CD4-positive, CD25-positive, alpha-beta regulatory T cell (primary cell): ENCODE data around the gene MALRD1. TPM values are rescaled to one million over a fixed set of nuclear protein-coding genes. Genes with fewer than 3 reads are reported as not detected.

ENCODE experiments used
- ATAC-seq, 2 donors: fragments of 150-1000 bp; cut with Tn5 transposase; one replicate each; pipeline ENCODE4 v1.10.0; 2021; ENCODE audit warnings: low read depth in 2 of 2, moderate number of reproducible peaks in 2 of 2, moderate library complexity in 1 of 2
- DNase-seq, 3 donors: peaks; one replicate each; pipeline versions ENCODE4 v3.0.0 to v3.0.0-alpha.2; 2012 to 2022; ENCODE audit warnings: mixed read lengths in 1 of 3
- H3K27ac ChIP-seq: one replicate; pipeline ENCODE4 v1.7.0; 2013; ENCODE audit warnings: mild to moderate bottlenecking, low read length; ENCODE audit not compliant: insufficient read depth, poor library complexity, severe bottlenecking
- H3K27me3 ChIP-seq: one replicate; pipeline ENCODE4 v1.7.0; 2013; ENCODE audit warnings: low read length; ENCODE audit not compliant: control insufficient read depth, insufficient read depth
- H3K36me3 ChIP-seq: one replicate; pipeline ENCODE4 v1.7.0; 2013; ENCODE audit warnings: mild to moderate bottlenecking, low read length, moderate library complexity; ENCODE audit not compliant: control insufficient read depth, insufficient read depth
- H3K4me1 ChIP-seq: 2 replicates; pipeline ENCODE4 v1.7.0; 2013; ENCODE audit warnings: mild to moderate bottlenecking, low read length; ENCODE audit not compliant: insufficient read depth, control insufficient read depth, poor library complexity, severe bottlenecking
- H3K4me3 ChIP-seq: one replicate; pipeline ENCODE4 v1.7.0; 2013; ENCODE audit warnings: low read depth, mild to moderate bottlenecking, low read length, moderate library complexity
- H3K9me3 ChIP-seq, 2 experiments: 1 replicate in 1 of 2; 2 replicates in 1 of 2; pipeline ENCODE4 v1.7.0; 2013; ENCODE audit warnings: low read length in 2 of 2, mild to moderate bottlenecking in 1 of 2, moderate library complexity in 1 of 2; ENCODE audit not compliant: control insufficient read depth in 2 of 2
- H3K27ac Mint-ChIP-seq, 3 donors: one replicate each; pipeline ENCODE4 v1.8.0; 2020 to 2022; ENCODE audit warnings: mild to moderate bottlenecking in 3 of 3, mixed read lengths in 3 of 3, moderate library complexity in 2 of 3
- H3K27me3 Mint-ChIP-seq: one replicate; pipeline ENCODE4 v1.8.0; 2022; ENCODE audit warnings: mild to moderate bottlenecking, mixed read lengths
- H3K36me3 Mint-ChIP-seq: one replicate; pipeline ENCODE4 v1.8.0; 2020; ENCODE audit warnings: mixed read lengths
- H3K4me1 Mint-ChIP-seq, 4 donors: one replicate each; pipeline ENCODE4 v1.8.0; 2020 to 2022; ENCODE audit warnings: mixed read lengths in 4 of 4, mild to moderate bottlenecking in 1 of 4
- H3K4me3 Mint-ChIP-seq, 4 donors: one replicate each; pipeline ENCODE4 v1.8.0; 2020 to 2022; ENCODE audit warnings: mild to moderate bottlenecking in 4 of 4, mixed read lengths in 4 of 4, moderate library complexity in 3 of 4
- H3K9me3 Mint-ChIP-seq, 7 donors: one replicate each; pipeline ENCODE4 v1.8.0; 2020 to 2022; ENCODE audit warnings: mixed read lengths in 7 of 7, mild to moderate bottlenecking in 3 of 7, moderate library complexity in 2 of 7
- polyA plus RNA-seq, 4 donors: library from polyadenylated mRNA; unstranded; fragments of 300-500 nt; fragmentation: Illumina TruSeq; gene quantifications; one replicate each; pipeline ENCODE4 v1.2.3, GENCODE V29; 2021
- total RNA-seq: library from RNA; stranded (reverse); gene quantifications from one replicate; pipeline ENCODE4 v1.2.3, GENCODE V29; 2022

The MALRD1 gene
- total and polyA plus RNA-seq, 5 donors from 2014 or later: not detected

DNA sequence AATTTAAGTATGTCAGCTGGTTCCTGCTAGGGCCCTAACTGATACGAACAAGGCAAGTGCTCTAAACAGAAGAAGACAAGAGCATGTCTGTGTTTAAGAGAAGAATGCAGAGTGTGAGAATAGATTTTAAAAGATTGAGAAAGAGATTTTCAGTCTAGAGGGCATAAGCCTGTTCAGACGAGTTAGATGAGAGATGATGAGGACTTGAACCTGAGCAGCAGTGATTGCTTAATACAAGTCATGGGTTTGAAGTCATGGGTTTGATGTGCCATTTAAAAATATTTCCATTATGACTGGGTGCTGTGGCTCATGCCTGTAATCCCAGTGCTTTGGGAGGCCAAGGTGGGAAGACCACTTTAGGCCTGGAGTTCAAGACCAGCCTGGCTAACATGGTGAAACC, 658.8 kb downstream of the MALRD1 start:
- Mint-ChIP-seq H3K27ac (no peak overlapping the region), H3K4me3 (no peak overlapping the region), H3K36me3 (no peaks in the 10 kb centered on the region), H3K9me3 (peaks cover 6 to 31% (median 13%) of the 10 kb centered on the region in 7 donors), H3K4me1 (peaks cover 0 to 5% (median 0%) of the 10 kb centered on the region in 4 donors), H3K27me3 (no peaks in the 10 kb centered on the region)
- DNase-seq (no peak), ATAC-seq (no peak)
- no peaks in the 10 kb centered on the region for H3K27me3 ChIP-seq
- no peaks in the 10 kb centered on the region for H3K36me3 ChIP-seq
- no peak overlapping the region for H3K4me3 ChIP-seq
- H3K4me1 ChIP-seq: no peaks in the 10 kb centered on the region
- H3K27ac ChIP-seq: no peak overlapping the region
- peaks cover 0 to 11% of the 10 kb centered on the region in 2 experiments for H3K9me3 ChIP-seq

DNA sequence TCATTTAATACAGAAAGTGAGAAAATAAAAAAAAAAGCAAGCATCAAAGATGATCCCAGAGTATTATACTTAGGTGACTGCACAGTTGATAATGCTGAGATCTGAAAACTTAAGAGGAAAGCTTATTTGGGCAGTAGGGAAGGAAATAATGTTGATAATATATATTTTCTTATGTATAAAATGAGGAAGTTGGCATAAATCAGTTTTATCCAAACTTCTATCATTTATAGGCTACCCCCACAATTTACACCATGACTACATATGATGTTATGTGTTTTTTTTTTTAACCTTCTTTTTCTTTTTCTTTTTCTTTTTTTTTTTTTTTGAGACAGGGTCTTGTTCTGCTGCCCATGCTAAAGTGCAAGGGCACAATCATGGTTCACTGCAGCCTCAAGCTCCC, 659.4 kb downstream of the MALRD1 start:
- no peak for ATAC-seq
- H3K9me3 Mint-ChIP-seq: peaks cover 6 to 35% (median 15%) of the 10 kb centered on the region in 7 donors
- H3K27ac Mint-ChIP-seq: no peak overlapping the region
- no peak for DNase-seq
- Histone ChIP-seq H3K27me3 (no peaks in the 10 kb centered on the region), H3K36me3 (no peaks in the 10 kb centered on the region), H3K27ac (no peak overlapping the region), H3K9me3 (peaks cover 0 to 11% of the 10 kb centered on the region in 2 experiments), H3K4me1 (no peaks in the 10 kb centered on the region), H3K4me3 (no peak overlapping the region)
- no peaks in the 10 kb centered on the region for H3K27me3 Mint-ChIP-seq
- H3K4me1 Mint-ChIP-seq: peaks cover 0 to 5% (median 0%) of the 10 kb centered on the region in 4 donors
- no peak overlapping the region for H3K4me3 Mint-ChIP-seq
- H3K36me3 Mint-ChIP-seq: no peaks in the 10 kb centered on the region

DNA sequence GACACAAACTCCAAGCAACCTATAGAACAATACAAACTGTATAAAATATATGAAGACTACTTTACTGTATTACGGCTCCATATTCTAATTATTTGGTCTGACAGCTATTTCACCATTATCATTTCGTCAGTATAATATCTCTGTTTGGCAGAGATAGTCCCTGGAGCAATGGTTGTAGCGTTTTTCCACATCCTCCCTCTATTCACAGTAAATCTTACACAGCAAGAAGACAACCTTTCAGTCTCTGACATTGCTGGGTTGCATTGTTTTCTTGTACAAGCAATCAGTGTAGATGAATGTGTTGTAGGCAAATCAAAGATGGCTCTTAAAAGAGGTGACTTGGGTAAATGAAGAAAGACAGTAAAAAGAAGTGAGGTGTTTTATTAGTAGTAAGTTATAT, 662.0 kb downstream of the MALRD1 start:
- H3K9me3 Mint-ChIP-seq: peaks cover 6 to 42% (median 19%) of the 10 kb centered on the region in 7 donors
- ATAC-seq: no peak
- Histone ChIP-seq H3K27ac (no peak overlapping the region), H3K36me3 (no peaks in the 10 kb centered on the region), H3K27me3 (no peaks in the 10 kb centered on the region), H3K4me3 (no peak overlapping the region), H3K9me3 (peaks cover 4 to 11% of the 10 kb centered on the region in 2 experiments), H3K4me1 (no peaks in the 10 kb centered on the region)
- no peaks in the 10 kb centered on the region for H3K27me3 Mint-ChIP-seq
- DNase-seq: no peak
- no peaks in the 10 kb centered on the region for H3K36me3 Mint-ChIP-seq
- peaks cover 0 to 5% (median 0%) of the 10 kb centered on the region in 4 donors for H3K4me1 Mint-ChIP-seq
- no peak overlapping the region for H3K4me3 Mint-ChIP-seq
- no peak overlapping the region for H3K27ac Mint-ChIP-seq

DNA sequence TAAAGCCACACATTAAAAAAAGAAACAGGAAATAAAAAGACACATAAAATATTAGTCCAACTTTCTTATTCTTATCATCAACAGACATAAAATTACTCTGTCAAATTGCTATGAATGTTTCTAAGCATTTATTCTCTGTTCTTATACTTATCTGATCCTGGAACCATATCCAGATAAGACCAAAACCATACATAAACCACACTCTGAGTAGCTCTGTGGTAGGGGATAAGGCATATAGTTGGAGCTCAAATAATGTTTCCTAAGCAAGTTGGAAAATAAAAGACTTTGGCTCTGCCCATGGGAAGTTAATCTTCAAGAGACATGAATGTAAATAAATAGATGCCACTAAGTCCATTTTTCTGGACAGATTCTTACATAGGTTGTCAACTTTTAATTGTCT, 664.6 kb downstream of the MALRD1 start:
- H3K36me3 Mint-ChIP-seq: no peaks in the 10 kb centered on the region
- no peak for DNase-seq
- H3K27ac Mint-ChIP-seq: no peak overlapping the region
- H3K36me3 ChIP-seq: no peaks in the 10 kb centered on the region
- H3K9me3 Mint-ChIP-seq: peaks cover 5 to 42% (median 15%) of the 10 kb centered on the region in 7 donors
- peaks cover 4 to 11% of the 10 kb centered on the region in 2 experiments for H3K9me3 ChIP-seq
- H3K4me3 Mint-ChIP-seq: no peak overlapping the region
- H3K27me3 Mint-ChIP-seq: no peaks in the 10 kb centered on the region
- H3K4me1 ChIP-seq: no peaks in the 10 kb centered on the region
- H3K27ac ChIP-seq: no peak overlapping the region
- H3K4me1 Mint-ChIP-seq: peaks cover 0 to 5% (median 0%) of the 10 kb centered on the region in 4 donors
- ATAC-seq: no peak
- H3K27me3 ChIP-seq: no peaks in the 10 kb centered on the region
- H3K4me3 ChIP-seq: no peak overlapping the region

DNA sequence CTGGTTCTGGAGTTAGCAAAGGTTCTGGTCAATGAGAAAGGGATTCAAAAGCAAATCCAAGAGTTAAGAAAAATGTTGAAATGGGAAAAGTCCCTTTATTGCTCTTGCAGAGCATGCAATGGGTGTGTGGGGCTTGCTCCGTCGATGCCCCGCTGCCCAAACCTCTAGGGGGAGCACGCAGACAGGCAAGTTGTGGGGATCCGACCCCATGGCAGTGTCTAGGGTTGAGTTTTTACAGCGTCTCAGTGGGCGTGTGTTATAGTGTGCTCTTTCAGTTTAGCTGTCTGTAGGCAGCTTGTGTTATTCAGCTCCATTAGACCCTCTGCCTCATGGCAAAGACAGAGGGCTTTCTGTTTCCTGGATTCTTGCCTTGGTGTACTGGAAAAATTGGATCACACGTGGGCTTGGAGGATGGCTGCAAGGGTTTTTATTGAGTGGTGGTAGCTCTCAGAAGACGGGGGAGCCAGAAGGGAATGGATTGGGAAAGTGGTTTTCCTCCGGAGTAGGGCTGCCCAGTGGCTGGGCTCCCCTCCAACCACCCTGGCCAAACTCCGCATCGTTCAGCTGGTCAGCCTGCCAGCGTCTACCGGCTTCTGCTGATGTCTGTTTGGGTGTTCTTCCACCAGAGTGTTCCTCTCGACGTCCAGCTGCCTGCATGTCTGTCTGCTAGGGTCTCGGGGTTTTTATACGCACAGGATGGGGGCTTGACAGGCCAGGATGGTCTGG, 665.4 kb downstream of the MALRD1 start:
- no peaks in the 10 kb centered on the region for H3K4me1 ChIP-seq
- no peak overlapping the region for H3K27ac Mint-ChIP-seq
- DNase-seq (no peak), ATAC-seq (no peak)
- H3K4me3 ChIP-seq: no peak overlapping the region
- H3K4me1 Mint-ChIP-seq: peaks cover 0 to 5% (median 0%) of the 10 kb centered on the region in 4 donors
- H3K9me3 Mint-ChIP-seq: peaks cover 5 to 42% (median 15%) of the 10 kb centered on the region in 7 donors
- no peaks in the 10 kb centered on the region for H3K27me3 ChIP-seq
- peaks cover 4 to 11% of the 10 kb centered on the region in 2 experiments for H3K9me3 ChIP-seq
- no peaks in the 10 kb centered on the region for H3K27me3 Mint-ChIP-seq
- H3K4me3 Mint-ChIP-seq: no peak overlapping the region
- no peak overlapping the region for H3K27ac ChIP-seq
- H3K36me3 ChIP-seq: no peaks in the 10 kb centered on the region
- H3K36me3 Mint-ChIP-seq: no peaks in the 10 kb centered on the region

DNA sequence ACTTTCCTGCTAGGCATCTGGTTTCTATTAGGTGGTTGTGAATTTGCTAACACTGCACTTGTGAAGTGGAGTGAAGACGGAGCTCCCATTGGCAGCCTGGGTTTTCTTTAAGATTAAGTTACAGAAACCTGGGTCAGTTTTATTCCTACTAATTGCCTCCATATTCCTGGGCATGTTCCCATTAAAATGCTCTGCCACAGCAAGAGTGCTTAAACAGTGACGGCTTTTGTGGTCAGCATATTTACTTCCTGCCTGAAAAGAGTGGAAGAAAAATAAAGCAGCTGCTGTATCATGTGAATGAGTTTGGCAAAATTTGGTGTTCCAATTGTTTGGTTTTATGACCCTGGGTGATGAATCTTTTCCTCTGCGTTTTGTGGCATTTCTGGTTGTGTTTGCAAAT, 670.7 kb downstream of the MALRD1 start:
- ATAC-seq (no peak), DNase-seq (no peak)
- Histone ChIP-seq H3K4me3 (no peak overlapping the region), H3K4me1 (no peaks in the 10 kb centered on the region), H3K27me3 (no peaks in the 10 kb centered on the region), H3K9me3 (peaks cover 0 to 2% of the 10 kb centered on the region in 2 experiments), H3K27ac (no peak overlapping the region), H3K36me3 (no peaks in the 10 kb centered on the region)
- no peak overlapping the region for H3K27ac Mint-ChIP-seq
- peaks cover 0 to 14% (median 3%) of the 10 kb centered on the region in 7 donors for H3K9me3 Mint-ChIP-seq
- H3K4me3 Mint-ChIP-seq: no peak overlapping the region
- no peaks in the 10 kb centered on the region for H3K36me3 Mint-ChIP-seq
- no peaks in the 10 kb centered on the region for H3K4me1 Mint-ChIP-seq
- no peaks in the 10 kb centered on the region for H3K27me3 Mint-ChIP-seq

DNA sequence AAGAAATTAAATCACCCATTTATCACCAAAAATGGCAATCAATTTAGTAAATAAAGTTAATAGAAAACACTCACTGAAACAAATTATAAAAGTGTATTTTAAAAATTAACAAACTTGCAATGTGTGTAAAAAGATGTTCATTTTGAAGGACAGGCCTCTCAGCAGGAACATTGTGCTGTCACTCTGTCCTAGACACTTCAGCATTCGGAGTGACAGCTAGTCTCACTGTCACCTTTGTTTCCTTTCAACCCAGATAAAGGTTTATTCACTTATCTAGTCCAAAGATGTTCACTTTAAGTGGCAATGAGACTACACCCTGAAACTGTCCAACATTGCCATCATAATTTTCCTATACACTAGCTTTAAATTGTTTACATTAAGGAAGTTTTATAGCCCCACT, 675.7 kb downstream of the MALRD1 start:
- no peak for DNase-seq
- Mint-ChIP-seq H3K9me3 (peaks cover 4 to 9% (median 8%) of the 10 kb centered on the region in 7 donors), H3K27ac (no peak overlapping the region), H3K36me3 (no peaks in the 10 kb centered on the region), H3K4me1 (no peaks in the 10 kb centered on the region), H3K27me3 (no peaks in the 10 kb centered on the region), H3K4me3 (no peak overlapping the region)
- ATAC-seq: no peak
- Histone ChIP-seq H3K4me3 (no peak overlapping the region), H3K27ac (no peak overlapping the region), H3K4me1 (no peaks in the 10 kb centered on the region), H3K36me3 (no peaks in the 10 kb centered on the region), H3K27me3 (no peaks in the 10 kb centered on the region), H3K9me3 (peaks cover 0 to 2% of the 10 kb centered on the region in 2 experiments)

DNA sequence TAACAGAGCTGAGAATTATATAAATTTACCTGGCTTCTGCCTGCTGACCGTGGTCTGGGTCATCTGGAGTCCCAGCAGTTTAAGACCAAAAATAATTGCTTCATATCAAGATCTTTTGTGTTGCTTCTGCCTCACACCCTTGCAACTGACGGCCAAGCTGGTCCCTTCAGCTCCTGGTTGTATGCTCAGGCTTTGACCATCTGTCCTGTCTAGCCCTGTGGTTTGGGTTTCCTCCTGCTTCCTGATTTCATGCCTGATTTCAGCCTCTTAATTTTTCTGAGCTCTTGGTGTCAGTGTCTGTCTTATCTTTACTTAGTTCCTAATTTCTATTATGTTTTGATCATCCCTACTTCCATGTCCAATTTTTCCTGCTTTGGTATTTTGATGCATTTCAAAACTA, 679.8 kb downstream of the MALRD1 start:
- Mint-ChIP-seq H3K4me1 (no peaks in the 10 kb centered on the region), H3K27me3 (no peaks in the 10 kb centered on the region), H3K27ac (no peak overlapping the region), H3K9me3 (peaks cover 3 to 10% (median 8%) of the 10 kb centered on the region in 7 donors), H3K4me3 (no peak overlapping the region), H3K36me3 (no peaks in the 10 kb centered on the region)
- Histone ChIP-seq H3K4me3 (no peak overlapping the region), H3K9me3 (no peaks in the 10 kb centered on the region), H3K4me1 (no peaks in the 10 kb centered on the region), H3K36me3 (no peaks in the 10 kb centered on the region), H3K27me3 (no peaks in the 10 kb centered on the region), H3K27ac (no peak overlapping the region)
- DNase-seq (no peak), ATAC-seq (no peak)
